GM12872 (cell line): ENCODE data around the gene ATXN10.

Source experiments
- CTCF ChIP-seq: IDR thresholded peaks from 3 replicates; pipeline ENCODE4 v1.5.1; 2011; ENCODE audit warnings: low read depth, mild to moderate bottlenecking, low read length, moderate library complexity; ENCODE audit not compliant: insufficient read depth

The ATXN10 gene

GRCh38 chr22:45885941-45886395, 214.3 kb downstream of the ATXN10 start:
- no peak for TF ChIP-seq CTCF

DNA sequence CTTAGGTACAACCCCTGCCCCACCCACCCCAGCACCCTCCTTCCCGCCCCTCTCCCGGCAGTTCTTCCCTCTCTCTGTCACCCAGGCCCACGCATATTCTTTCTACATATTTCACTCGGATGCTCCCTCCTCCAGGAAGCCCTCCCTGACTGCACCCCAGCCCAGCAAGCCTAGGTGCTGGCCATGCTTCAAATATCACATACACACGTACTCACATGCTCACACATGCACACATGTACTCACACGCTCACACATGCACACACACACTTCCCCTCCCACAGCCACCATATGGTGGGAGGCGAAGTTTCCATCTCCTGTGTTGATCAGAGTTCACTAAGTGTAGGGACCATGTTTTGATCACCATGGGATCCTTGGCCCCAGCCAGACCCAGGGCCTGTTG, 214.9 kb downstream of the ATXN10 start:
- no peak for TF ChIP-seq CTCF

DNA sequence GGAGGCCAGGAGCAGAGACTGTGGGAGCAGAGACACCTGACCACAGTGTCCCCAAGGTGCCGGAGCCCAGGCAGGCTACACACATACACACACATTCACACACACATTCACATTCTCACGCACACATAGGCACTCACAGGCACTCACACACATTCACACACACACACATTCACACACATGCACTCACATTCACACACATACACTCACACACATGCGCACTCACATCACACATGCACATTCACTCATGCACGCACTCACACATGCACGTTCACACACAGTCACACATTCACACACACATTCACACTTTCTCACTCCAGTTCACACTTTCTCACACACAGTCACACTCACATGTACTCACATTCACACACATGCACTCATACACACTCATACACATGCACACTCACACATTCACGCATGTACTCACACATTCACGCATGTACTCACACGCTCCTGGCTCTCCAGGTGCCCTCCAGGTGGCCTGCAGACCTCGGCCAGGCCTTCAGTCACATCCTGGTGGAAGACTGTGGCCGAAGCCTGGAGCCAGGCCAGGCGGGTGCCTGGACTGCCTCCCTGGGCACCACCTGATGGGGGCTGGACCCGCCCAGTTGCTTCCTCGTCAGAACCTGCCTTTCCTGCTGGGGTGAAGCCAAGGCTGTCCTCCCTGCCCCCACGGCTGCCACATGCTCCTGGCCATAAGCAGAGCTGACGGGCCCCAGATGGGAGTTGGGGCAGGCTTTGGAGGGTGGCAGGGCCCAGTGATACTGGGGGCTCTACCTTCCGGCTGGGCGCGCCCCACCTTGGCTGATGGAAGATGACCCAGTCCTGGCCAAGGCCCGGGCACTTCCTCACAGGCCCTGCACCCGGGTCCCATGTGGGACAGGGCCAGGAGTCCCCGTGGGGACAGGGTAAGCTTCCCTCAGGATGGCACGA, 215.8 kb downstream of the ATXN10 start:
- TF ChIP-seq CTCF, result no peak

GRCh38 chr22:45888221-45889092, 216.8 kb downstream of the ATXN10 start:
- TF ChIP-seq CTCF, result no peak

GRCh38 chr22:45889093-45889538, 217.5 kb downstream of the ATXN10 start:
- no peak for TF ChIP-seq CTCF

- no peak for TF ChIP-seq CTCF
These were observed 218.1 kb downstream of the ATXN10 start for GRCh38 chr22:45889539-45890350.
